ENCODE measurements around the gene COL18A1.

- TF ChIP-seq TCF4 (CRISPR knock-in tag; IDR thresholded peaks at IDR 0.05; ENCODE audit: borderline replicate concordance): no peak
- no peak for TF ChIP-seq PPARA (CRISPR knock-in tag; IDR thresholded peaks at IDR 0.05; ENCODE audit: borderline replicate concordance)
These were observed 104.9 kb downstream of the COL18A1 start for GRCh38 chr21:45509566-45510465.
